ENCODE results near the gene SBK3. TPM values are rescaled to one million over a fixed set of nuclear protein-coding genes. Genes with fewer than 3 reads are reported as not detected.
"Not testable (repeated sequence)": the region's sequence is repeated elsewhere in the genome, so short reads cannot be mapped to it uniquely, and the experiment has no call there.

SBK3 gene
- polyA plus RNA-seq, 3 donors, result 0.11 to 0.44 TPM; not detected in 1

GRCh38 chr19:55540619-55541018 is 4.7 kb downstream of the SBK3 start:
- no peak for DNase-seq

GRCh38 chr19:55539090-55539984 is 6.0 kb downstream of the SBK3 start:
- no peak for DNase-seq

- no peak for DNase-seq
Observed at GRCh38 chr19:55538132-55538531, 7.2 kb downstream of the SBK3 start.

GRCh38 chr19:55537741-55538111 is 7.6 kb downstream of the SBK3 start:
- DNase-seq, result no peak

GRCh38 chr19:55536951-55537740 is 8.2 kb downstream of the SBK3 start, which contains the start of gene SBK2:
Gene SBK2 (minus strand): TSS chr19:55537133. CDS start chr19:55536294, 839 bp downstream.
- DNase-seq, result no peak

- peak; percentile 52 for DNase-seq
Observed at GRCh38 chr19:55536366-55536765, 9.0 kb downstream of the SBK3 start.

GRCh38 chr19:55535965-55536350 is 9.4 kb downstream of the SBK3 start:
- no peak for DNase-seq

GRCh38 chr19:55535173-55535964 is 10.0 kb downstream of the SBK3 start:
- no peak for DNase-seq

GRCh38 chr19:55534280-55534679 is 11.1 kb downstream of the SBK3 start:
- not testable (repeated sequence) for DNase-seq

GRCh38 chr19:55530996-55531395 is 14.3 kb downstream of the SBK3 start:
- no peak for DNase-seq

- no peak for DNase-seq
Observed at GRCh38 chr19:55529636-55530234, 15.6 kb downstream of the SBK3 start.

- DNase-seq, result no peak
Observed at GRCh38 chr19:55528030-55528803, 17.1 kb downstream of the SBK3 start.

- DNase-seq, result no peak
Observed at GRCh38 chr19:55527197-55528029, 17.9 kb downstream of the SBK3 start.

GRCh38 chr19:55526216-55527196 is 18.8 kb downstream of the SBK3 start:
- peak; percentile 66 for DNase-seq

- peak; percentile 50 for DNase-seq
Observed at GRCh38 chr19:55525289-55526101, 19.8 kb downstream of the SBK3 start.

GRCh38 chr19:55520691-55521292 is 24.6 kb downstream of the SBK3 start:
- DNase-seq, result no peak
